WTC11 (cell line): Measurements from ENCODE around the gene PCNX1.

Experiments
- FOXK1 ChIP-seq: sonication (generic); formaldehyde crosslinking; IDR thresholded peaks from 2 replicates; pipeline ENCODE4 v1.8.0; 2022; ENCODE audit warnings: mild to moderate bottlenecking, moderate library complexity, missing genetic modification reagents
- JUN ChIP-seq: sonication (generic); formaldehyde crosslinking; IDR thresholded peaks from 2 replicates; pipeline ENCODE4 v1.8.0; 2023; ENCODE audit warnings: mild to moderate bottlenecking, missing genetic modification reagents
- NR2C2 ChIP-seq: sonication (generic); formaldehyde crosslinking; IDR thresholded peaks from 2 replicates; pipeline ENCODE4 v1.8.0; 2022; ENCODE audit warnings: mild to moderate bottlenecking, missing genetic modification reagents
- TF ChIP-seq, protein P1 (sequence below): fragments of 200-600 bp; IDR thresholded peaks from 2 replicates; pipeline ENCODE4 v1.8.0; 2022; ENCODE audit warnings: antibody characterized with exemption

DNA sequence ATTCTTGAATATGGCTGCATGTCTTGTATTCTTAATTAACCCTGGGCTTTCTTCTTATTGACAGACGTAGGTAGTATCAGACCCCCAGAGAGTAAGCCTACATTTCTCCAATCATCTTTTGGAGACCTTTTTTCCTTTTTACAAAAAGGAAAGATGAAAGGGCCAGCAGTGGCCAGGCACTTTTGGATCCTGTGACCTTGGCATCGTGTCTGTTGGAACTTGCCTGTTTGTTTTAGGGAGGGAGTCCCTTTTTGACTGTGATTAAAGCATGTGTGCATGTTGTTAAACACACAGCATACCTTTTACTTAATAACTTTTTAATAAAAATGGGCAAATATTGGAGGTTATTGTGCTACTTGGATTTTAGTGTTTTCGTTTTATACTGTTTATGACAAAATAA, 57.2 kb downstream of the PCNX1 start:
- TF ChIP-seq, protein P1, sequence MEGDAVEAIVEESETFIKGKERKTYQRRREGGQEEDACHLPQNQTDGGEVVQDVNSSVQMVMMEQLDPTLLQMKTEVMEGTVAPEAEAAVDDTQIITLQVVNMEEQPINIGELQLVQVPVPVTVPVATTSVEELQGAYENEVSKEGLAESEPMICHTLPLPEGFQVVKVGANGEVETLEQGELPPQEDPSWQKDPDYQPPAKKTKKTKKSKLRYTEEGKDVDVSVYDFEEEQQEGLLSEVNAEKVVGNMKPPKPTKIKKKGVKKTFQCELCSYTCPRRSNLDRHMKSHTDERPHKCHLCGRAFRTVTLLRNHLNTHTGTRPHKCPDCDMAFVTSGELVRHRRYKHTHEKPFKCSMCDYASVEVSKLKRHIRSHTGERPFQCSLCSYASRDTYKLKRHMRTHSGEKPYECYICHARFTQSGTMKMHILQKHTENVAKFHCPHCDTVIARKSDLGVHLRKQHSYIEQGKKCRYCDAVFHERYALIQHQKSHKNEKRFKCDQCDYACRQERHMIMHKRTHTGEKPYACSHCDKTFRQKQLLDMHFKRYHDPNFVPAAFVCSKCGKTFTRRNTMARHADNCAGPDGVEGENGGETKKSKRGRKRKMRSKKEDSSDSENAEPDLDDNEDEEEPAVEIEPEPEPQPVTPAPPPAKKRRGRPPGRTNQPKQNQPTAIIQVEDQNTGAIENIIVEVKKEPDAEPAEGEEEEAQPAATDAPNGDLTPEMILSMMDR, result no peak
- TF ChIP-seq JUN (CRISPR knock-in tag) (no peak), NR2C2 (CRISPR knock-in tag) (no peak), FOXK1 (CRISPR knock-in tag) (no peak)
